GM21737 (cell line): Measurements from ENCODE around the gene ENTPD8.
"Not testable (repeated sequence)": the region's sequence is repeated elsewhere in the genome, so short reads cannot be mapped to it uniquely, and the experiment has no call there.

ENCODE experiments used
- ATAC-seq: cut with Tn5 transposase; IDR thresholded peaks from one replicate; pipeline ENCODE4 v1.9.1; 2021; ENCODE audit warnings: mild to moderate bottlenecking, moderate library complexity; ENCODE audit not compliant: unreplicated experiment

The ENTPD8 gene

GRCh38 chr9:137477778-137478612, 36.8 kb upstream of the ENTPD8 start:
- ATAC-seq: no peak

- ATAC-seq: no peak
Measured at GRCh38 chr9:137476856-137477255, 35.7 kb upstream of the ENTPD8 start.

- no peak for ATAC-seq
Measured at GRCh38 chr9:137475666-137476065, 34.5 kb upstream of the ENTPD8 start.

- no peak for ATAC-seq
Measured at GRCh38 chr9:137474271-137474670, 33.1 kb upstream of the ENTPD8 start.

- no peak for ATAC-seq
Measured at GRCh38 chr9:137470785-137471184, 29.6 kb upstream of the ENTPD8 start.

GRCh38 chr9:137467896-137468295, 26.7 kb upstream of the ENTPD8 start:
- ATAC-seq: no peak

GRCh38 chr9:137467161-137467581, 26.0 kb upstream of the ENTPD8 start:
- ATAC-seq: no peak

- not testable (repeated sequence) for ATAC-seq
Measured at GRCh38 chr9:137466389-137467085, 25.4 kb upstream of the ENTPD8 start.

- no peak for ATAC-seq
Measured at GRCh38 chr9:137465720-137466388, 24.7 kb upstream of the ENTPD8 start.

GRCh38 chr9:137465000-137465719, 24.0 kb upstream of the ENTPD8 start:
- no peak for ATAC-seq

- no peak for ATAC-seq
Measured at GRCh38 chr9:137464291-137464999, 23.3 kb upstream of the ENTPD8 start.

- no peak for ATAC-seq
Measured at GRCh38 chr9:137463931-137464290, 22.8 kb upstream of the ENTPD8 start.

- no peak for ATAC-seq
Measured at GRCh38 chr9:137462986-137463930, 22.1 kb upstream of the ENTPD8 start.

- ATAC-seq: no peak
Measured at GRCh38 chr9:137462396-137462985, 21.3 kb upstream of the ENTPD8 start.

GRCh38 chr9:137461663-137462395, 20.7 kb upstream of the ENTPD8 start:
- ATAC-seq: peak; percentile 67

- ATAC-seq: no peak
Measured at GRCh38 chr9:137461316-137461662, 20.1 kb upstream of the ENTPD8 start.

- no peak for ATAC-seq
Measured at GRCh38 chr9:137460363-137461315, 19.5 kb upstream of the ENTPD8 start.
